A172 (cell line): ENCODE data around the gene EIF6. TPM values are rescaled to one million over a fixed set of nuclear protein-coding genes. Genes with fewer than 3 reads are reported as not detected.
A peak's percentile ranks its signal among the peaks of the same experiment; 100 is the strongest.
"Not testable (repeated sequence)": the region's sequence is repeated elsewhere in the genome, so short reads cannot be mapped to it uniquely, and the experiment has no call there.

Source experiments
- DNase-seq: peaks from one replicate; pipeline ENCODE4 v3.0.0-alpha.2; 2015; ENCODE audit warnings: low spot score
- total RNA-seq: library from RNA; depleted of rRNA; stranded (reverse); fragments of >200 nt; shearing (Covaris generic); gene quantifications from 2 replicates; pipeline ENCODE4 v1.2.3, GENCODE V29; 2014

Gene EIF6
- total RNA-seq, 1 experiment from 2014 or later: 230 TPM

DNA sequence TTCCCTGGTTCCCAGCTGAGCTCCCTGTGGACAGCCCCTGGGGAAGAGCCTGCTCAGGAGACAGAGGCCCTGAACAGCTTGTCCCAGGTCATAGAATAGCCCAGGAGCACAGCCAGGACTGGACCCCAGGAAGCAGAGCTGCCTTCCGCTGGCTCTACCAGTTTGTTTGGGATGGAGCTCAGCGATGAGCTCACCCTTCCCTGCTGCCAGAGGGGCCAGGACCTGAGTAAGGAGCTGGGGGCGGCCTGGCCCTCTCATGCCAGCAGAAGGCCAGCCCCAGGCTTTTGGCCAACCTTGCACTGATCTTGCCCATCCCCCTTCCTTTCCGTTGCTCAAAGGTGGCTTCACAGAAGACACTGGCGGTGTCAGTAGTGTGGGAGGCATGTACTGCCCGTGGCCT is 24.1 kb downstream of the EIF6 start:
- DNase-seq: no peak

GRCh38 chr20:35257175-35257909 is 27.2 kb downstream of the EIF6 start:
- peak; percentile 71 for DNase-seq

DNA sequence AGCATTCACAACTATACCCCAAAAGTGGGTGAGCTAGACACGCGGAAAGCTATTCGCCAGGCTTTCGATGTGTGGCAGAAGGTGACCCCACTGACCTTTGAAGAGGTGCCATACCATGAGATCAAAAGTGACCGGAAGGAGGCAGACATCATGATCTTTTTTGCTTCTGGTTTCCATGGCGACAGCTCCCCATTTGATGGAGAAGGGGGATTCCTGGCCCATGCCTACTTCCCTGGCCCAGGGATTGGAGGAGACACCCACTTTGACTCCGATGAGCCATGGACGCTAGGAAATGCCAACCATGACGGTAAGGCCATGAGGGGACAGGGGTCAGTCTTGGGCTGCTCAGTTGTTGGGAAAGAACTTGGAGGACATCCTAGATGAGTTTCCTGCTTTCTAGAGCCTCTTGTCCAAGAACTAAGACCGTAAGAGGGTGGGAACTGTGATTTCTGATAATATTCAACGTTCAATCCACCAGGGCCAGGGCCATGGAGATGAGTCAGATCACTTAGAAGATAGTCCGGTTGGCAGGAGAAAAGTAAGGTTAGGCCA is 30.0 kb downstream of the EIF6 start:
- DNase-seq: no peak

DNA sequence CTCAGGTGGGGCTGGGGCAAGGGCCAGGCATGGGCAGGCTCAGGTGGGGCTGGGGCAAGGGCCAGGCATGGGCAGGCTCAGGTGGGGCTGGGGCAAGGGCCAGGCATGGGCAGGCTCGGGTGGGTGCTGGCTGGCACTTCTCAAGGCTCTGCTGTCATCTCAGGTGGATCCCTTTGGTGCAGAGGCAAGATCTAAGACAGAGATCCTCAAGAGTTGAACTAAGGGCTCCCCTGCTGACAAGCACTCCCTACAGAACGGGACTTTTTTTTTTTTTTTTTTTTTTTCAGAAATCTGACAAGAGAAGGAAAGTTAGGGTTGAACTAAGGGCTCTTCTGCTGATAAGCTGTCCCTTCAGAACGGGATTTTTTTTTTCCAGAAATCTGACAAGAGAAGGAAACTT is 31.6 kb downstream of the EIF6 start:
- DNase-seq: no peak

- not testable (repeated sequence) for DNase-seq
Observed at GRCh38 chr20:35252598-35252997, 32.0 kb downstream of the EIF6 start.

GRCh38 chr20:35252037-35252461 is 32.5 kb downstream of the EIF6 start:
- no peak for DNase-seq

DNA sequence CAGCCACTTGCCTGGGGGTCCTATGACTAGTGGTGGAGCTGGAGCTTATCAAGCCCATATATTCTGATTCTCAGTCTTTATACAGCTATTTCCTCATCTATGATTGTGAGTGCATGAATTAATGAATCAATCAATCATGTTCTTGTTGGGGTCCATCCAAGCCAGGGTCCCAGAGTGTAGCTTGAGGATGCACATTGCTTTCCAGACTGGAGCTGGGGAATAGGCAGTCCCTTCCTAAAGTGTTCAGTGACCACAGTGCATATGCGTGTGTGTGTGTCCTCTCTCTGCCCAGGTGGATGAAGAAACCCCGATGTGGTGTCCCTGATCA is 33.0 kb downstream of the EIF6 start:
- DNase-seq: no peak

GRCh38 chr20:35248641-35249475 is 35.7 kb downstream of the EIF6 start:
- DNase-seq: no peak

DNA sequence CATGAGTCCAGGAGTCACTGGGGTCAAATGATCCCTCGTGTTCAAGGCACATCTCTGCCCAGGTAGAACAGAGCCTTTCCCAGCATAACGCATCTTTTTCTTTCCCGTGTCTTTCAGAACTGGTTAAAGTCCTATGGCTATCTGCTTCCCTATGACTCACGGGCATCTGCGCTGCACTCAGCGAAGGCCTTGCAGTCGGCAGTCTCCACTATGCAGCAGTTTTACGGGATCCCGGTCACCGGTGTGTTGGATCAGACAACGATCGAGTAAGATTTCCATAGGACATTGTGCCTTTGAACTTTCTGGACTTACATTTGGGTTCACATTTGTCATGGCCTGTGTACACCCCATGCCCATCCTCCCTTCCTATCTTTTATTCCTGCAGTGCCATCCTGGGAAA is 37.8 kb downstream of the EIF6 start:
- no peak for DNase-seq

GRCh38 chr20:35243986-35244385 is 40.6 kb downstream of the EIF6 start:
- DNase-seq: no peak

GRCh38 chr20:35243317-35243716 is 41.3 kb downstream of the EIF6 start:
- DNase-seq: no peak

DNA sequence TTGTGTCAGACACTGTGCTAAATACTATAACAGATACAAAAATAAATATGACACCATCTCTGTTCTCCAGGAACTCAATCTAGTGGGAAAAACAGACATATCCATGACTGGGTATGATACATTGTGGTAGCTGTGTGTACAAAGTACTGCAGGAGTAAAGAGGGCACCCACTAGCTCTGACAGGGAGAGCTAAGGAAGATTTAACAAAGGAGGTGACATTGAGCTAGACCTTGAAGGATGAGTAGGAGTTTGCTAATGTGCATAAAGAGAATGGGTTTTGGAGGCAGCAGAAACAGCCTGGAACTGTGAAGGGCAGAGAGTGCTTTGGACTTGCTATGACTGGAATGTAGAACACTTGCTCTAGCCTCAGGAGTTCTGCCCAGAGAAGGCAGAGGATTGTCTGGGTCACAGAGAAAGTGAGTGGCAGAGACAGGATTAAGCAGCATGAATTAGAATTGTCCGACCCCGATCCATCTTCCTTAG is 43.7 kb downstream of the EIF6 start:
- DNase-seq: no peak

- DNase-seq: no peak
Observed at GRCh38 chr20:35240083-35240810, 44.3 kb downstream of the EIF6 start.

- DNase-seq: no peak
Observed at GRCh38 chr20:35238735-35239134, 45.8 kb downstream of the EIF6 start.

DNA sequence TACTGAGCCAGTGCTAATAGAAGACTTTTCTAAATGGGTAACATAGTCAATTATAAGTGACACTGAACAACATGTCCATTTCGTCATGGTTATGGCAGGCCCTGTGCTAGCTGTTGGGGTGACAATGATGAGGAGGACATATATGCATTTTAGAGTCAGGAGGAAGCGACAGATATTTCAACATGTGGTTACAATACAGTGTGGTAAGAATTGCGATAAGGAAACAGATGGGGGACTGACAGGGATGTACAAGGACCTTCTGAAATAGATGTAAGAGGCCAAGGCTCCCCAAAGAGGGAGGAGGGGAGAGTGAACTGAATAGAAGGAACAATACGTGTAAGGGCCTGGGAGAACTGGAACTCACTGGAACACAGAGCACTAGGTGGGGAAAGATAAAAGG is 46.4 kb downstream of the EIF6 start:
- DNase-seq: no peak

DNA sequence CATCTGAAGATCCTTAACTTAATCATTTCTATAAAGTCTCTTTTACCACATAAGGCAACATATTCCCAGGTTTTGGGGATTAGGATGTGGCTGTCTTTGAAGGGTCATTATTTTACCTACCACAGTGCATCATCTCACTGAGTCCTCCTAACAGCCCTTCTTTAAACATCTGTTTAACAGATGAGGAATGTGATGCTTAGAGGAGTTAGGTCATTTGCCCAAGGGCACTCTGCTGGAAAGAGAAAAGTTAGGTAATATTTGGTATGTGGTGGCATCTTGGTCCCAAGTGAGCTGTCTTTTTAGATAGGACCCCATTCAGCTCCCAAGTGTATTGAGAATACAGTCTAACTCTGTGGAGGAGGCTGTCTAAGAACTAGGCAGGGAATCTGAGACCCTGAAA is 47.1 kb downstream of the EIF6 start:
- no peak for DNase-seq

- DNase-seq: no peak
Observed at GRCh38 chr20:35235881-35236280, 48.7 kb downstream of the EIF6 start.

GRCh38 chr20:35232575-35232974 is 52.0 kb downstream of the EIF6 start:
- DNase-seq: peak; percentile 55
